Right hindlimb (tissue), 1 donor: Measurements from ENCODE around the gene AKAP9.
"Not testable (repeated sequence)": the region's sequence is repeated elsewhere in the genome, so short reads cannot be mapped to it uniquely, and the experiment has no call there.

Experiments
- DNase-seq: peaks from one replicate; pipeline ENCODE4 v3.0.0-alpha.2; 2018

The AKAP9 gene

DNA sequence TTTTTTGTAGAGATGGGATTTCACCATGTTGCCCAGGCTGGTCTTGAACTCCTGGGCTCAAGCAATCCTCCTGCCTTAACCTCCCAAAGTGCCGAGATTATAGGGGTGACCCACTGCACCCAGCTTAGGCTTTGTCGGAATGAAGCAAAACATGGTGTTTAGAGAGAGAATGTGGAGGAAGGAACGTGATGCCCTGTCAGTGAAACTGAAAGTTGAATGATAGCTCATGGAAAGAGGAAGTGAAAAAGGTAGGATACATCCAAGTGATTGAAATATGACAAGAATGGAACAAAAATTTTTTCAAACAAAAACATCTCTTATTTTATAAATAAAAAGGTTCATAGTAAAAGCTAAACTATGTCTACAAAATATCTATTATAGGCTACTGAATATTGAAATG is 5.9 kb downstream of the AKAP9 start:
- no peak for DNase-seq

DNA sequence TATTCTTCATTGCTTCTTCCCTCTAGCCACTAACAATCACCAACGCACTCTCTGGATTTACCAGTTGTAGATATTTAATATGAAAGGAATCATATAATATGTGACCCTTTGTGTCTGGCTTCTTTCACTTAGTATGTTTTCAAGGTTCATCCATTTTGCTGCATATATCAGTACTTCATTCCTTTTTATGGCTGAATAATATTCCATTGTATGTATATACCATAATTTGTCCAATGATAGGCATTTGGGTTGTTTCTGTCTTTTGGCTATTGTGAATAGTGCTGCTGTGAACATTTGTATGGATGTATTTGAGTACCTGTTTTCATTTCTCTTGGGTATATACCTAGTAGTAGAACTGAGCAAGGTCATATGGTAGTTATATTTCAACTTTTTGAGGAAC is 7.3 kb downstream of the AKAP9 start:
- no peak for DNase-seq

DNA sequence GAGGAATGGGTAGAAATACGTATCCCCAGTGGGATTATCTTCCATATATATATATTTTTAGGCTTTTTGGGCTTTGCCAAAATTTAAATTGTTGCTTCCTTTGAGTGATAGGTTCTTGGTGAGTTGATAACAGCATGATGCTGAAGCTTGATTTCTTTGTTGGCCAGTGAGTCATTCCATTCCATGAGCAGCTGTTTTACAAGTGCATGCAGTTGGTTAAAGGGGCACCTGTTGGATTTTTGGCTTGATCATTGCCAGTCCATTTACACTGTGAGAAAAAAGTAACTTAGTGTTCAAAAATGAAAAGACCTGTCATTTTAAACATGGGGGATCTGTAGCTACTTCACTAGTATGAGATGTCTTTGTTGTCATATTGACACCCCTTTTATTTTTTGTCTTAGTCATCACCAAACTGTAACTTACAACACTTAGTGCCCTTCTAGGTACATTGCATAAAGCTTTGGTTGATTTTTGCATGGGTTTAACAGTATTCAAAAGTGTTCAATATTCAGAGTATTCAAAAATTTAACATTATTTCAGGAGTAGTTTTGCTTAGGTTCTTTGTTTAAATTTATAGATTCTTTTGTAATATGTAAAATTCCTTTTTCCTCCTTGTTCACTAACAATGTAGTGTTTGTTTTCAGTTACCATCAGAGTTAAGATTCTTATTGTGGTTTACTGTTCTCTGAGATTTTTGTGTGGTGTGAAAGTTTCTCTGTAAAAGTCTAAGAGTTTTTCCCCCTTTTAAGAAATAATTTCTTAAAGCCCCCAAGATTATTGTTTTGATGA is 8.8 kb downstream of the AKAP9 start:
- DNase-seq: peak; percentile 19

DNA sequence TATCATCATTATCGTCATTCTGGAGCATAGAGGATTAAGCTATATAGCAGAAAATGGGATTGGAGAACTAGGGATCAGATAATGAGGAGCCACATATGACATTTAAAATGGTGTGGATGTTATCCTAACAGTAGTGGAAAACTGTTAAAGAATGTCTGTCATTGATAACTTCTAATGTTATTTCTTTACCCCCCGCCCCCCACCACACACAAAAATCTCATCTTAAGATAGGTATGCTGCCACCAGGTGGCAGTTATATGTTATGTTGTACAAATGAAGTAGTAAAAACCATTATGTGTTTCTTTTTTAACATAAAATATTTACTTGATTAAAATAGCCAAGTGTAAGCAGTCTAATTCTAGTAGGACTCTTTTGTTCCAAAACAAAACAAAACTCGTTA is 13.0 kb downstream of the AKAP9 start:
- DNase-seq: no peak

DNA sequence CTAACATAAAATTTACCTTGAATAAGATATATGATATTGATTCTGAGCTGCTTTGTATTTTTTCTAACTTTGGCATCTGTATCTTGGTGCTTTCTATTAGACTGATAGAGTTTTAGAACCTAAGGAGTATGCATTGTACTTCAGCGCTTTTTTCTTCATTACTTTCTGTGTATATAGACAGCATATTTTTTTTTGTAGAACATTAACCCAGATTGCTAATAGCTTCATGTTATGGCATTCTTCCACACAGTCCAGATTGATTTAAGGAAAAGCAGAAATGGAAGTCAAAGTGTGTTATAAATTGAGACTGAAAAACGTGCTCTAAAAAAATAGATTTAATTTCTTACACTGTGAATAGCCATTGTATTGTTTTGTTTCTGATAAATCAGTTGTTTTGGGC is 15.8 kb downstream of the AKAP9 start:
- not testable (repeated sequence) for DNase-seq

DNA sequence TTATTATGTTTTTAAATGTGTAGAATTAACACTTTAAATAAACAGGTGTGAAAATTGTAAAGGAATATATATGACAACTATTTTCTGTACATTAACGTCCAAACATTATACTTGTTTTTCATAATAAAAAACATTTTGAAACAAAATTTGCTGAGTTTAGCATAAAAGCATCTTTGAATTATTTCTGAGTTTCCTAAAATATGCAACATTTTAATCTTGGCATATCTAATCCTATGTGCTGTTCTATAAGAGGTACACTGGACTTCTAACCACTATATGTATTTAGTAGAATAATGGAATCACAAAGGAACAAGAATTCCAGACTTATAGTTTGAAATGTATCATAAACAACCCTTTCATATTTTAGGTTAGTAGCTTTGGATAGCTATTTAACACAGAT is 16.6 kb downstream of the AKAP9 start:
- no peak for DNase-seq

DNA sequence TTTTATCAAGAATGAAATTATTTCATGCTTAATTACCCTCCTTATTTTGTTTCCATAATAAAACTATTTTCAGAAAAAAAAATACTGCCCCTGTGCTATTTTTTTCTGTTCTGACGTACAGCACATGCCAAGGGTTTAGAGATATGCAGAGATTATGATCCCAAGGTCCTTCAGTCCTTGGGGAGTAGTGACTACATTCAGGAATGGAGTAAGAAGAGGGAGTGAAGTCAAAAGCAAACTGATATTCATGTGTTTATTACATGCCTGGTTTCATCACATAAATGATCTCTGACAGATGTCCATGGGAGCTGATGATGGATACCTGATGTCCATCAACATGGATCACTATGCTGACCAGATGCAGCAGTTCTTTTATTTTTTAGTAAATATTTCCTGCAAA is 17.2 kb downstream of the AKAP9 start:
- DNase-seq: no peak

DNA sequence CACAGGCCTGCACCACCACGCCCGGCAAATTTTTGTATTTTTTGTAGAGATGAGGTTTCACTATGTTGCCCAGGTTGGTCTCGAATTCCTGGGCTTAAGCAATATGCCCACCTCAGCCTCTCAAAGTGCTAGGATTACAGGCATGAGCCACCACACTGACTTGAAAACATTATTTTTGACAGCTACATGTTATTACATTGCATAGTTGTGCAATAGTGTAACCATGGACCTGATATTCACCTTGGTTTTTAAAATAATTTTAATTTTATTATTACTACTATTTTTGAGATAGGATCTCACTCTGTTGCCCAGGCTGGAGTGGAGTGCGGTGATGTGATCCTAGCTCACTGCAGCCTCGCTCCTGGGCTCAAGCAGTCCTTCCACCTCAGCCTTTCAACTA is 18.4 kb downstream of the AKAP9 start:
- no peak for DNase-seq

DNA sequence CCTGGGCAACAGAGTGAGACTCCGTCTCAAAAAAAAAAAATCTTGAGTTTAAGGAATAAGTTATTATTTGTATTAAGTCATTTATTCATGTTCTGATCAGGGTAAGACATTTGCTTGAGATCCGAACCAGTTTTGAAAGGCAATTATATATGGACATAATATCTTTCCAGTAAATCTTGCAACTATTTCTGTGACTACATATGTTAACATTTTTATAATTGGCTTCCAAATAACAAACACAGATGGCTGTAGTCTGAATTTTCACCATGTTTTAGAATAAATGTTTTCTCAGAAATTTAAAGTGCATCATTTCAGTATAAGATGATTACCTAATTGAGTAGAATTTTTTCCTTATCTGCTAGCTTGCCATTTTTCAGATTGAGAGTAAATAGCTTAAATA is 21.2 kb downstream of the AKAP9 start:
- no peak for DNase-seq

DNA sequence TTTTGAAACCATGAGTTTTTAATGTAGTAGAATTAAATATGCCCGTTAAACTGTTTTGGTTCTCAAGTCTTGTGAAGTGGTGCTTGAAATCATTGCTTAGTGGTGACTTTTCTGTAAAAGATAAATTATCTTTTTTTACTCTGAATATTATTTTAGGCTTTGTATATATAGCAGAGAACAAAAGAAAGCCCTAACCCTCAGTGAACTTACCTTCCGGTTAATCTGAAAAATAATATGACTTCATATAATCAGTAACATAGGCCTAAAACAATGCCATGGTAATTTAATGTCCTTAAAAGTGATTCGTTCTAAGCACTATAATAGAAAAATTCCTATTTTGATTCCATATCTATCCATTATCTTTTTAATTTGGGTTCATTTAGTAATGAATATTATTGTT is 21.8 kb downstream of the AKAP9 start:
- DNase-seq: no peak

DNA sequence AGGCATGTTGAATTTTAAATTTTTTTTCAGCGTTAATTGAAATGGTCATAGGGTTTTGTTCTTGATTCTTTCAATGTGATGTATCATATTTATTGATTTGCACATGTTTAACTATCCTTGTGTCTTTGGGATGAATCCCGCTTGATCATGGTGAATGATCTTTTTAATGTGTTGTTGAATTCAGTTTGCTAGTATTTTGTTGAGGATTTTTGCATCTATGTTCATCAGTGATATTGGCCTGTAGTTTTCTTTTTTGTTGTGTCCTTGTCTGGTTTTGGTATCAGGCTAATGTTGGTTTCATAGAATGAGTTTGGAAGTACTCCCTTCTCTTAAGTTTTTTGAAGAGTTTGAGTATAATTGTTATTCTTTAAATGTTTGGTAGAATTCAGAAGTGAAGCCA is 26.9 kb downstream of the AKAP9 start:
- DNase-seq: not testable (repeated sequence)

DNA sequence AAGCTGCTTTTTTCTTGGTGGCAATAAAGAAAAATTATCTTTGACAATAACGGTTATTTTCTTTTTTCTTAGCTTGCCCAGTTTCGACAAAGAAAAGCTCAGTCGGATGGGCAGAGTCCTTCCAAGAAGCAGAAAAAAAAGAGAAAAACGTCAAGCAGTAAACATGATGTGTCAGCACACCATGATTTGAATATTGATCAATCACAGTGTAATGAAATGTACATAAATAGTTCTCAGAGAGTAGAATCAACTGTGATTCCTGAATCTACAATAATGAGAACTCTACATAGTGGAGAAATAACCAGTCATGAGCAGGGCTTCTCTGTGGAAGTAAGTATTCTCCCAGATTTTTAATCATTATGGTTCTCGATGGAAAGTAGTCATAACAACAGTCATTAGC is 33.0 kb downstream of the AKAP9 start:
- no peak for DNase-seq

DNA sequence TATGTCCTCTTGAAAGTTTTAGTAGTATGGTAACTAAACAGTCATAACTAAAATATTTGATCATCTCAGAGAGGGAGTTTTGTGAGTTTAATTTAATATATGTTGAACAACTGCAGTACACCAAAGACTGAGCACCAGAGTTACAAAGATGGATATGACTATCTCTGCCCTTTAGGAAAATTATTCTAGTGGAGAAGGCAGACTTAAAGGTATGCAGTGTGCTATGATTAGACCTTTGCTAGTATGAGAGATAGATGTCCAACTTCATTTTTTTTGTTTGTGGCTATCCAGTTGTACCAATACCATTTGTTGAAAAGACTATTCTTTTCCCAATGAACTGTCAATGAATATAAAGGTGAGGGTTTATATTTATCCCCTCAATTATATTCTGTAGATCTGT is 33.4 kb downstream of the AKAP9 start:
- no peak for DNase-seq

DNA sequence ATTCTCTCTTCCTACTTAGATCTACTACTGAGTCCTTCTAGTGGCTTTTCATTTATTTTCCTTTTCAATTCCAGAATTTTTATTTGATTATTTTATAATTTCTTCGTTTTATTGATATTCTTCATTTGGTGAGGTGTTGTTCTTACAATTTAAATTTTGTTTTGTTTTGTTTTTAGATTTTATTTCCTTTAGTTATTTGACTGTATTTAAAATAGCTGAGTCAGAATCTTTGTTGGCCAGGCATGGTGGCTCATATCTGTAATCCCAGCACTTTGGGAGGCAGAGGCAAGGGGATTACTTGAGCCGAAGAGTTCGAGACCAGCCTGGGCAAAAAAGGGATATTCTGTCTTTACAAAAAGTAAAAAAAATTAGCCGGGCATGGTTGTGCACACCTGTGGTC is 36.1 kb downstream of the AKAP9 start:
- no peak for DNase-seq

DNA sequence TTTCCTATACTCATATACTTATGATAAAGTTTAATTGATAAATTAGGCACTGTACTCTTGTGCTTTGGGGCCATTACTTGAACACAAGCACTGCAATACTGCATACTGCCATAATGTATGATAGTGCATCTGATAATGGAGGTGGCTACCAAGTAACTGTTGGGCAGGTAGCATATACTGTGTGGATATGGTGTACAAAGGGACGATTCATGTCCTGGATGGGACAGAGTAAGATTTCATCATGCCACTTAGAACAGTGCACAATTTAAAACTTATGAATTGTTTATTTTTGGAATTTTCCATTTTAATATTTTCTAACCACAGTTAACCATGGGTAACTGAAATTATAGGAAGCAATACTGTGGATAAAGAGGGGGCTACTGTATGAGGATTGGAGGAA is 38.9 kb downstream of the AKAP9 start:
- DNase-seq: no peak

DNA sequence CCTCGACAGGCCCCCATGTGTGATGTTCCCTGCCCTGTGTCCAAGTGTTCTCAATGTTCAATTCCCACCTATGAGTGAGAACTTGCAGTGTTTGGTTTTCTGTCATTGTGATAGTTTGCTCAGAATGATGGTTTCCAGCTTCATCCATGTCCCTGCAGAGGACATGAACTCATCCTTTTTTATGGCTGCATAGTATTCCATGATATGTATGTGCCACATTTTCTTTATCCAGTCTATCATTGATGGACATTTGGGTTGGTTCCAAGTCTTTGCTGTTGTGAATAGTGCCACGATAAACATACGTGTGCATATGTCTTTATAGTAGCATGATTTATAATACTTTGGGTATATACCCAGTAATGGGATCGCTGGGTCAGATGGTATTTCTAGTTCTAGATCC is 41.7 kb downstream of the AKAP9 start:
- DNase-seq: not testable (repeated sequence)

DNA sequence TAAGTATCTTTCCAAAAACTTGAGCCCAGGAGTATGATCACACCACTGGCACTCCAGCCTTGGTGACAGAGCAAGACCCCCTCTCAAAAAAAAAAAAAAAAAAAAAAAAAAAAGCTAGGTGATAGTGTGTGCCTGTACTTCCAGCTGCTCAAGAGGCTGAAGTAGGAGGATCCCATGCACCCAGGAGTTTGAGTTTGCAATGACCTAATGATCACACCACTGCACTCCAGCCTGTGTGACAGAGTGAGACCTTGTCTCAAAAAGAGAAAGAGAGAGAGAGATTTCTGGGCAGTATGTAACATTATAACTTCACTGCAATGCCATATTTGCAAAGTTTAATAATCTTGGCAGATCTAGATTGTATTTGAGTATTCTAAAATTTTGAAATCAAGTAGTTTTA is 47.6 kb downstream of the AKAP9 start:
- DNase-seq: no peak

DNA sequence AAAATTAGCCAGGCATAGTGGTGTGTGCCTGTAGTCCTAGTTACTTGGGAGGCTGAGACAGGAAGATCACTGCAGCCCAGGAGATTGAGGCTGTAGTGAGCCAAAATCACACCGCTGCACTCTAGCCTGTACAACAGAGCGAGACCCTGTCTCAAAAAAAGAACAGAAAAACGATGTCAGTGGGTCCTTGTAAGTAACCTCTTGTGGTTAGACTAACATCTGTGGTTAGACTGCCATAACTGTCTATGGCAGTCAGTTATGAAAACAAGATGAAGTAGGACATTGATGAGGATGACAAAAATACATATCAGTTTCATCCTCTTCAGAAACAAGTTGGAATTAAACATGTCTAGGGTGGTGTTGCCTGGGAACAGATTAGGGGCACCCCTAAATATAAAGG is 53.3 kb downstream of the AKAP9 start:
- no peak for DNase-seq

DNA sequence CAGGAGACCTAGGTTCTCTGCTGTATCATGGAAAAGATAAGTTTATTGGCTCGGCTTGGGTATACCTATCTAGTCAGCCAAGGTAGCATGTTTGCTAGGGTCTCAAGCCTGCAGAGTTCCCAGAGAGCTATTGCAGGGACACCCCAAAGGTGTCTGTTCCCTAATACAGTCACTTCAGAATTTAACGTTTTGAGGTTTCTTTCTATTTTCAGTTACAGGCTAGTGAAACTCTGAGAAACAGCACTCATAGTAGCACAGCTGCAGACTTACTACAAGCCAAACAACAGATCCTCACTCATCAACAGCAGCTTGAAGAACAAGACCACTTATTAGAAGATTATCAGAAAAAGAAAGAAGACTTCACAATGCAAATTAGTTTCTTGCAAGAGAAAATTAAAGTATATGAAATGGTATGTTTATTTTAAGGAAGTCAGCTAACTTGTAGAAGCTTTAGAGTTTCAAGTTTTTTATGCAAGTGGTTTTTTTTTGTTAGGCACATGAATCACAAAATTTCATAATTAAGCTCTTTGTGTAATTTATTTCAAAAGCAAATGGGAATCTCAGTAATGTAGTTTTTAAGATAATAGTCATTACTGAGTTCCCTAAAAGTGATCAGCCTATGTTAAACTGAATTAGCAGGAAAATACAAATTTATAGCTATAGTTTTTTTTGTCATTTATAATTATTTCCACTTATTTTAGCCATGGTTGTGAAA is 54.9 kb downstream of the AKAP9 start:
- DNase-seq: no peak

DNA sequence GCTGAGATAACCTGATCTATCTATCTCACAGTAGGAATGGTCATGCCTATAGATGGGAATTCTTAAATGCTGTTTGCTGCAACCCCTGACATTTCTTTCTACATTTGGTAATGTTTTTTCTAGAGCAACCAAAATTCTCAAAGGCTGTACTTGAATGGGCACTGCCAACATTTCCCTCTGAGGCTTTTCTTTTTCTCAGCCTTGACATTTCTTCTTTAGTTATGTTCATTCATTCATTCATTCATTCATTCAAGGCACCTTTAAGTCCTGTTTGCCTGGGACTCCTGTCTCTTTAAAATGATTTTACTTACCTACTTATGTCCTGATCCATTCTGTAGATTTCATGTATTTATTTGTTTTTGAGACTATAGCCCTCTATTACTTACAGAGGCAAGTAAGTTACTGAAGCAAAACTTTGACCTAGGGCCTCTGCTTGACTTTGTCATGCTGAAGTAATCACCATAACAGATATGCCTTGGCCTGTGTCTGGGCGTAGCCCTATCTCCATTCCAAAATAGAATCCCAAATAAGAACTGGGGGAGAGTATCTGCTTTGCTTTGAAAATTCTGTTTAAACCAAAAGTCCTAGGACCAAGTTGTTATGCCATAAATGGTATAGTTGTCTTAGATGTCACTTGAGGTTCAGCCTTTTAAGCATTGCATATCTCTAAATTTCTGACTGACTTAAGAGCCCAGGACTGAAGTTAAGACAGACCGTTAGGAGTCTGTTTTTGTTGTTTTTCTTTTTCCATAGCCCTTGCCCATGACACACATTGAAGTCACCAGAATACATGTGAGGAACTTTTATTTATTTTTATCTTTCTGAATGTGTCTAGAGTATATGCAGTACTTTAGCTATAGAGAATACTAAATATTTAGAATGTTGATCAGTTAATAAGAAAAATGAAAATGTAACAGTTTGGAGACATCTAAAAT is 59.2 kb downstream of the AKAP9 start:
- DNase-seq: no peak

DNA sequence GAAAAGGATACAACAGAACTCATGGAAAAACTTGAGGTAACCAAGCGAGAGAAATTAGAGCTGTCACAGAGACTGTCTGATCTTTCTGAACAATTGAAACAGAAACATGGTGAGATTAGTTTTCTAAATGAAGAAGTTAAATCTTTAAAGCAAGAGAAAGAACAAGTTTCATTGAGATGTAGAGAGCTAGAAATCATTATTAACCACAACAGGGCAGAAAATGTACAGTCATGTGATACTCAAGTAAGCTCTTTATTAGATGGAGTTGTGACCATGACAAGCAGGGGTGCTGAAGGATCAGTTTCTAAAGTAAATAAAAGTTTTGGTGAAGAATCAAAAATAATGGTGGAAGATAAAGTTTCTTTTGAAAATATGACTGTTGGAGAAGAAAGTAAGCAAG is 62.1 kb downstream of the AKAP9 start:
- DNase-seq: no peak

DNA sequence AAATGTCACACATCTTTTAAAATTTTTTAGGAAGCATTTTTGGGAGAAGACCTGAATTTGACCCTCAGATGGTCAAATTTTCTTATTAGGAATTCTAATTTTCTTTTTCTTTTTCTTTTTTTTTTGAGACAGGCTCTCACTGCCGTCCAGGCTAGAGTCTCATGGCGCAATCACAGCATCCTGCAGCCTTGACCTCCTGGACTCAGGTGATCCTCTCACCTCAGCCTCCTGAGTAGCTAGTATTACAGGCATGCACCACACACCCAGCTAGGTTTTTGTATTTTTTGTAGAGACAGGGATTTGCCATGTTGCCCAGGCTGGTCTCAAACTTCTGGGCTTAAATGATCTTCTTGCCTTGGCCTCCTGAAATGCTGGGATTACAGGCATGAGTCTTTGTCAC is 65.4 kb downstream of the AKAP9 start:
- no peak for DNase-seq

DNA sequence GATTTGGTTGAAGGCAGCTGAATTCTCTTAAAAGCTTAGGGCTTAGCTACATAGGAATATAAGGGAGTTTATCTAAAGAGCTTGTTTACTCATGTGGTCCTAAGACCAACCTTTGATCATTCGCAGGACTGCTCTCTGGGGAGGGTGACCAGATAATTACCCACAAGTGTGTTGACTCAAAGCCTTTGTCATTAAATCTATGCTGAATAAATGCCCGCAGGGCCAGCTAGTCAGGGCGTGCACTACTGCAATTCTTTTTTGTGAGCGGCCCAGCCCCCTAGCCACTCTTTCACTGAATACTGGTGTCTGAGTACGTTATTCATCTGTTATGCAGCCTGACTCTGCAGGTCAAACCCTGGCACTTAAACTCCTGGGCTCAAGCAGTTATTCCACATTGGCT is 69.6 kb downstream of the AKAP9 start:
- no peak for DNase-seq

DNA sequence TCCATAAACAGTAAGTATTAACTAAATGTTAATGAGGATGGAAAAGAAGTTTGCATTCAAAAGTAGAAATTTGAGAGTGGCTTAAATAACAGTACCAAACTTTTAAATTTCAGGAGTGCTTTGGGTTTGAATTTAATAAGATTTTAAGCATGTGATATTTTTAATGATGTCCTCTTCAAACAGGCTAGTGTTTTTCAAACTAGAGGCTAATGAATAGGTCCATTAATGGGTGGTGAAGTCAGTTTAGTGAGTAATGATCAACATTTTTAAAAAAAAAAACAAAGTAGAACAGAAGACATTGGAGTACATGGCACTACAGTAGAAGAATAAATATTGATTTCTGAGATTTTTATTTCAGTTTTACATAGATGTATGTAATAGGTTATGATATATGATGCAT is 72.9 kb downstream of the AKAP9 start:
- no peak for DNase-seq
